IMR-90 (cell line): ENCODE measurements around the gene CUL7.
"Not testable (repeated sequence)": the region's sequence is repeated elsewhere in the genome, so short reads cannot be mapped to it uniquely, and the experiment has no call there.

Source experiments
- CEBPB ChIP-seq: IDR thresholded peaks from 2 replicates; pipeline ENCODE4 v1.6.1; 2012; ENCODE audit warnings: low read depth, low read length, improper control_type of control experiment
- CHD1 ChIP-seq: IDR thresholded peaks from 2 replicates; pipeline ENCODE4 v1.6.1; 2012; ENCODE audit warnings: low read depth, low read length, improper control_type of control experiment
- CTCF ChIP-seq: conservative IDR thresholded peaks from 2 replicates; pipeline ENCODE4 v1.5.1; 2012; ENCODE audit warnings: mild to moderate bottlenecking, low read depth, low read length, improper control_type of control experiment
- ELK1 ChIP-seq: fragments of 150-350 bp; IDR thresholded peaks from 2 replicates; pipeline ENCODE4 v1.6.1; 2016; ENCODE audit warnings: low read depth, mild to moderate bottlenecking, low read length, moderate library complexity, borderline replicate concordance
- MAZ ChIP-seq: IDR thresholded peaks from 2 replicates; pipeline ENCODE4 v1.6.1; 2012; ENCODE audit warnings: low read depth, mild to moderate bottlenecking, low read length, improper control_type of control experiment, moderate library complexity, borderline replicate concordance
- POLR2A ChIP-seq: IDR thresholded peaks from 2 replicates; pipeline ENCODE4 v1.6.1; 2012; ENCODE audit warnings: mild to moderate bottlenecking, low read depth, low read length

GRCh38 chr6:43081922-43082321, 28.3 kb upstream of the CUL7 start:
- not testable (repeated sequence) for TF ChIP-seq CTCF, ELK1, CEBPB, POLR2A, MAZ, CHD1
